Stimulated activated CD8-positive, alpha-beta memory T cell treated with anti-CD3 and anti-CD28 coated beads, Interleukin-7, amount 100 ng/mL, for 4 hours (primary cell): ENCODE data around the gene NLRX1.
"Not testable (repeated sequence)": the region's sequence is repeated elsewhere in the genome, so short reads cannot be mapped to it uniquely, and the experiment has no call there.

Source experiments
- DNase-seq, 2 donors: peaks; one replicate each; pipeline ENCODE4 v3.0.0-alpha.2; 2020; ENCODE audit warnings: low read depth in 2 of 2

NLRX1 gene

DNA sequence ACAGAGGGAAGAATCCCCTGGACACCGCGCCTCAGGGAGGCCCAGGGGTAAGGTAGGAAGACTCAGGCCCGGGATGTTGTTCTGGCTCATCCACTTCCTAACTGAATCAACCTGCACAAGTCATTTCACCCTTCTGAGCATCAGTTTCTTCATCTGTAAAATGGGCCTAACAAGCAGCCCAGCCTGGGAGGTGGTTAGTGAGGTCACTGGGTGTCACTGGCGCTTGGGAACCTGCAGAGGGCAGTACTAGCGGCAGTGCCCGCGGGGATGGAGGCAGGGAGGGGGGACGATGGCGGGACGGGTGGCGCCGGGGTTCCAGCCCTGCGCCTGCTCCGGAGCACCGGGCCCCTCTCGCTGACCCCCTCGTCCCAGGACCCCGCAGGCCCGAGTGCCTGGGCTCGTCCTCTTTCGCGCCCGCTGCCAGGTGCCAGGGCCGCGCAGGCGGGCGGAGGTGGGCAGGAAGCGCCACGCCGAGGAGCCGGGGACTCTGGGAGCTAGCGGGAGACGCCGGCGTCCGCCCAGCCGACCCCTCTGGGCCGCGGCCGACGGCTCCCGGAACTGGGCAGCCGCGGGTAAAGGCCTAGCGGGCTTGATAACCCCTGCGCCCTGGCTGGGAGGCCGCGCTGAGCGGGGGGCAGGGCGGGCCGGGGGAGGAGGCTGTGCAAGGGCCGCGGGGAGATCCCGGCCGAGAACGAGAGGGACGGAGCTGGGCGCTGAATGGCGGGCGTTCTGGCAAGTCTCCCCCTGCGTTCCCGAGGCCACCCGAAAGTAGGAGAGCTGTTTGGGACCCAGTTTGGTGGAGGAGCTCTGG is at the start of gene NLRX1:
Gene NLRX1, plus strand, starts transcription at position 255 of the 811 bp plus-strand sequence. CDS start 2,679 bp downstream, outside the sequence.
- DNase-seq = peak; percentile 64 to 73

DNA sequence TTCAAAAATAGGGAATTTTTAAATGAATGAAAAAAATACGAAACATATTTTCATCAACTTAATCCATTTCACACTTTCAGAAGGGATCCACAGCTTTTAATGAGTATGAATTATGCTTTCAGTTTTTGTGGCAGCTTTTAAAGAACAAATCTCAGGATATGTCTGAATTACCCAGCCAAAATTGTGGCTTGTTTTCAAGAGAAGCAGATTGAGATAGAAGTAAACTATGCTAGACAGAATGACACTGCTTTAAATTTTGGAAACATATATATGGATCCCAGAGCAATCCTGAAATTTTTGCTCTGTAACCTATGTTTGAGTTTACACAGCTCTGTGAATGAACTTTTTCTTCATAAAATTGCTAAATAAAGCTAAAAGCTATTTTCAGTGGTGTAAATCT is 49.6 kb upstream of the NLRX1 start:
- no peak for DNase-seq

GRCh38 chr11:119120639-119121007 is 47.9 kb upstream of the NLRX1 start:
- DNase-seq = no peak

- peak; percentile 100 for DNase-seq
These were observed 47.3 kb upstream of the NLRX1 start, which contains the start of gene HINFP for GRCh38 chr11:119121008-119121810. Gene HINFP, plus strand, starts transcription at chr11:119121580. Its CDS starts 5,365 bp downstream, at chr11:119126945.

- no peak for DNase-seq
These were observed 46.8 kb upstream of the NLRX1 start for GRCh38 chr11:119121811-119122124.

DNA sequence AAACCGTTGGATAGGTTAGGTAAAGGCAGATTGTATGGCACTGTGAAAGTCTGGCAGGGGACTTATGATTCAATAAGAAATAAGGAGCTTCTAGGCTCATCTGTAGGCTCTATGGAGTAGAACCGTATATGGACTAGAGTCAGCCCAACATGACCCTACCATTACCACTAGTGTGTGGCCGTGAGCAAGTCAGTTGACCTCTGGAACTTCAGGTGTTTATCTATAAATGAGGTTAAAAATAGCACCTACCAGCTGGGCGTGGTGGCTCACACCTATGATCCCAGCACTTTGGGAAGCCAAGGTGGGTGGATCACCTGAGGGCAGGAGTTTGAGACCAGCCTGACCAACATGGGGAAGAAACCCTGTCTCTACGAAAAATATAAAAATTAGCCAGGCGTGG is 42.7 kb upstream of the NLRX1 start:
- no peak for DNase-seq

DNA sequence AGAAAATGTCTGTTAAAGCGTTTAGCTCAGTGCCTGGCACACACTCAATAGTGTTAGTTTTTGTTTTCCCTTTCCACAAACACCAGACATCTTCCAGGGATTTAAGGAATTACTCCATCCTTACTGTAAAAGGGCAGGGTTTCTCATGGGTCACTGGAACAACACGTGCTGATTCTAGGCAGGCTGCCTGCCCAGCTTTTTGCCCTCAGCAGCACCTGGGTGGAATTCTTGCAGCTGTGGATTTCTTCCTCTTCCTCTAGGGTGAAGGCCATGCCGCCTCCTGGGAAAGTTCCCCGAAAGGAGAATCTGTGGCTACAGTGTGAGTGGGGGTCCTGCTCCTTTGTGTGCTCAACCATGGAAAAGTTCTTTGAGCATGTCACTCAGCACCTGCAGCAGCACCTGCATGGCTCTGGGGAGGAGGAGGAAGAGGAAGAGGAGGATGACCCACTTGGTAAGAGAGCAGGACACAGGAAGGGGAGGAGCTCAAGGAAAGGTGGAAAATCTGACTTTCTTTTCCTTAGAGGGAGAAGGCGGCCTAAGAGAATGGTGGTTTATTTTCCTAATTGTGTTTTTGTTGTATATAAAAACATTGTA is 41.8 kb upstream of the NLRX1 start:
- DNase-seq = no peak

DNA sequence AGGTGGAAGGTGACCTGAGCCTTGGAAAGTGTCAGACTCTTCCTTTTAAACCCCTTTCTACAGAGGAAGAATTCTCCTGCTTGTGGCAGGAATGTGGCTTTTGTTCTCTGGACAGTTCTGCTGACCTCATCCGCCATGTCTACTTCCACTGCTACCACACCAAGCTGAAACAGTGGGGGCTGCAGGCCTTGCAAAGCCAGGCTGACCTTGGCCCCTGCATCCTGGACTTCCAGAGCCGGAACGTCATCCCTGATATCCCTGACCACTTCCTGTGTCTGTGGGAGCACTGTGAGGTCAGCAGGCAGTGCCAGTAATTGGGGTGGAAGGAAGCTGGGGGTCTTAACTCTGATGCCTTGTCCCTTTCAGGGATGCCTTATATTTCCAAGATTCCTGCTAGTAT is 37.9 kb upstream of the NLRX1 start:
- DNase-seq = no peak

GRCh38 chr11:119134389-119134978 is 34.0 kb upstream of the NLRX1 start:
- DNase-seq = no peak

DNA sequence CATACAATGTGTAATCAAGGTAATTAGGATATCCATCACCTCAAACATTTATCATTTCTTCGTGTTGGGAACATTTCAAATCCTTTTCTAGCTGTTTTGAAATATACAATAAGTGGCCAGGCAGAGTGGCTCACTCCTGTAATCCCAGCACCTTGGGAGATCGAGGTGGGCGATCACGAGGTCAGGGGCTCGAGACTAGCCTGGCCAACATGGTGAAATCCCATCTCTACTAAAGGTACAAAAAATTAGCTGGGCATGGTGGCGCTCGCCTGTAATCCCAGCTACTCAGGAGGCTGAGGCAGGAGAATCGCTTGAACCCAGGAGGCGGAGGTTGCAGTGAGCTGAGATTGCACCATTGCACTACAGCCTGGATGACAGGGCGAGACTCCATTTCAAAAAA is 29.2 kb upstream of the NLRX1 start:
- not testable (repeated sequence) for DNase-seq

DNA sequence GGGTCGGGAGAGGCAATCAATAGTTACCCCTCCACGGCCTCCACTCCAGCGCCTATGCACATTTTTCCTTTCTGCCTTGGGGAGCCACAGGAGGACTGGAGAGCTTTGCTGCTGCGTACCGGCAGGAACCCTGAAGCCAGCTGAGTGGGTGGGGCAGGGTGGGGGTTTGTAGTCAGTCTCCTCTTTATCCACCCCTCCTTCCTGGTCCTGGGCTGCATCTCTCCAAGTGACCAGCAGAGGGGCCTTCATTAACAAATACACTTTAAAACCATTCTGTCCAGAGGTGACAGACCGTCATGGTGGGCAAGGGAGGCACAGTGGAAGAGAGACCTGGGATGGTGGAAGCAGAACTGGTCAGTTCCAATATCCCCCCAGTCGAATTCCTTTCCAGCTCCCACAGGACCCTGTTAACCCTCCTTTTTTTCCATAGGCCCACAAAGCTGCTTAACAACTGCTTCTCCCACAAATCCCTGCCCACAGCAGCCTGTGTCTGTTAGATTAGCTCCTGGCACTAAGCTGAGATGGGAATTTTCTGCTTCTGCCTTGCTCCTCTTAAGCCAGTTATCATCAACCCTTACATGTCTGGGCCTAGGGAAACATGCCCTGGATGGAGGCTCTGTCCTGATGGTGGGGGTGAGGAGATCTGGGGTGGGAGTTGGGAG is 23.6 kb upstream of the NLRX1 start:
- DNase-seq = no peak

DNA sequence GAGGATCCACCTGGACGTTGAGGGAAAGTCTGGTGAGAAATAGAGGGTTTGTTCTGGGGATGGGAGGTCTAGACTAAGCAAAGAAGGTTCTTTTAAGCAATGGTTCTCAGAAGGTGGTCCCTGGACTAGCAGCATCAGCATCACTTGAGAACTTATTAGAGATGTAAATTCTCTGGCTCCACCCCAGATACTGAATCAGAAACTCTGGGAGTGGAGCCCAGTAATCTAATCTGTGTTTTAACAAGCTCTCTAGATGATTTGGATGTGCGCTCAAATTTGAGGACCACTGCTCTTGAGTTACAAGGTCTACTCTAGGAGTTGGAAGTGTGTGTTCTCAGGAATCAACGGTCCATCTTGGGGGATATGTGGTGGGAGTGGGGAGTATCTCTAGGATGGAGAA is 23.0 kb upstream of the NLRX1 start:
- no peak for DNase-seq

DNA sequence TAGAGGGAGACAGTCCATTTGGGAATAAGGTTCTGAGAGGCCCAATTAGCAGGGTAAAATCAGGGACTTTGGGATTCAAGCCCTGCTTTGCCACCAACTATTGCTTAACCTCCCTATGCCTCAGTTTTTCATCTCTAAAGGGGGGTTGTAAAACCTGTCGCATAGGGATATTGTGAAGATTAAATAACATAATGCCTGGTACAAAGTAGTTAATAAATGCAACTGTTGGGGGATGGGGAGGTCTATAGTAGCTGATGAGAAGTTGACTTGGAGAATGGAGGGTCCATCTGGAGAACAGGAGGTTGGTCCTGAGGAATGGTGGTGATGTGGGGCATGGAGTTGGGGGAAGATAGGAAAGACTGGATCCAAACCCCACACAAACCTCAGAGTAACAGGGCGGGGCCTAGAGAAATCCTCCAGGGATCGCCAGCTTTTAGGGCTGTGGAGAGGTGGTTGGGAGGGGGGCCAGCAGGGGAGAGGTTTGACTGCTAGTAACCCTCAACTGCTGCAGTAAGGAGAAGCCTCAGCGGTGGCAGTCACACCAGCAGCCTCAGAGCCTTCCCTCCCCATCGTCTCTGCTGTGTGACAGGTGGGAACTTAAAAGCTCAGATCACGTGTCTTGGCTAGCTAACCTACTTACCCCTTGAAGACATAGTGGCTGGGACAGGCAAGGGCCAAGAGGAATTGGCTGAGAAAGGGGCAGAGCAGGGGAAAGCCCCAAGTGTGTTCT is 20.8 kb upstream of the NLRX1 start:
- no peak for DNase-seq

- no peak for DNase-seq
These were observed 19.9 kb upstream of the NLRX1 start for GRCh38 chr11:119148720-119149017.

DNA sequence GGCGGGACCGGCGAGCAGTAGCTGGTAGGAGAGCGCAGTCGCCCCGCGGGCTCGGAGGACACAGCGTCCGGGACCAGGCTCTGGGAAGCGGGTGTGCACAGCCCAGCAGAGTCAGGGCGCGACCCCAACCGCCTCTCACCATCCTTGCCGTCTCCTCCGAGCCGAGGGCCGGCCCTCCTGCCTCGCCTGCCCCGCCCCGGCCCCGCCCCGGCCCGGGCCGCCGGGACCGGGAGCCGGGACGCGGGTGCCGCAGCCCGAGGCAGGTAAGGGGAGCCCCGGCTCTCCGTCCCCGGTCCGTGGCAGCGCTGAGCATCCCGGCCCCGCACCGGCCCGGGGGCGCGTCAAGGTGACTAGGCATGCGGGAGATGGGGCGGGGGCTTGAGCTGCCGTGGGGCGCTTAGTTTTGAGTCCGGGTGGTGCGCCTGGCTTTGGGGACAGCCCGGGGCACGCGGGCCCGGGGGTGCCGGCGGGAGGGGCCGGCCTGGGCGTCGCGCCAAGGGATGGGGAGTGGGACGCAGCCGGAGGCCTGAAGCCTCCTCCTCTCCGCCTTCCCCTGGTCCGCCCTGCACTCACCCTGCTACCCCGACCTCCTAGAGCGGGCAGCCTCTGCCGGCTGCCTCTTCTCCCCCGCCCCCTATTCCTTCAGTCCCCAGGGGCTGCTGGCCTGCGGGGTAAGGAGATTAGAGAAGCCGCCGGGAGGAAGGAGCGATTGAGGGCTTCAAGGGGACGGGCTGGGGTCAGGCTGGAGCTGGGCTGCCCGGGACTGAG is 19.3 kb upstream of the NLRX1 start, which contains the start of gene ABCG4:
Gene ABCG4, plus strand, starts transcription at position 35 of the 768 bp plus-strand sequence. CDS start 914 bp downstream, outside the sequence.
- no peak for DNase-seq

DNA sequence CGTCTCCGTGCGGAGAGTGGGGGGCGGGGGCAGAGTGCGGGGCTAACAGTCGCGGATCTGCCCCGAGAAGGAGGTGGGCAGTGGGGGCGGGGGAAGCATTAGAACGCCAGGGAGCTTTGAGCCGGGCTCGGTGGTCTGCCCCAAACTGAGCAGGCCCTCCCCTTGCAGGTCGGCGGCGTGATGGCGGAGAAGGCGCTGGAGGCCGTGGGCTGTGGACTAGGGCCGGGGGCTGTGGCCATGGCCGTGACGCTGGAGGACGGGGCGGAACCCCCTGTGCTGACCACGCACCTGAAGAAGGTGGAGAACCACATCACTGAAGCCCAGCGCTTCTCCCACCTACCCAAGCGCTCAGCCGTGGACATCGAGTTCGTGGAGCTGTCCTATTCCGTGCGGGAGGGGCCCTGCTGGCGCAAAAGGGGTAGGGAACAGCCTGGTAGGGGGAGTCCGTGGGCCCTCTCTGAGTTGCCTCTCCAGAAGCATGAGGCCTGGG is 18.7 kb upstream of the NLRX1 start:
- DNase-seq = no peak

DNA sequence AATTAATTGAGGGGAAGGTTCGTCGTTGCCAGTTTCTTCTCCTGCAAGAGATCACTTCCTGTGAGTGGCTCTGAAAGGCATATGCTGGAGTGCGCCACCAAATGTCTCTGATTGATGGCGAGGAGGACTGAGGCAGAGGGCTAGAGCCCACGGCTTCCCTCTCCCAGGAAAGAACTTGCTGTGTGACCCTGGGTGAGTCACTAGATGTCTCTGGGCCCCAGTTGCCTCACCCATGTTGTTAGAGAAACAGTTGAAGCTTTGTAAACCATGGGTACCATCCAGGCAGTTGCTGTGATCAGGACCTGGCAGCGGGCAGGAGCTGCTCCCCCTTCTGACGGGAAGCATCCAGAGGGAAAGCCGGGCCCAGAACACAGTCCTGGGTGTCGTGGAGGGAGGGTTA is 16.5 kb upstream of the NLRX1 start:
- no peak for DNase-seq

DNA sequence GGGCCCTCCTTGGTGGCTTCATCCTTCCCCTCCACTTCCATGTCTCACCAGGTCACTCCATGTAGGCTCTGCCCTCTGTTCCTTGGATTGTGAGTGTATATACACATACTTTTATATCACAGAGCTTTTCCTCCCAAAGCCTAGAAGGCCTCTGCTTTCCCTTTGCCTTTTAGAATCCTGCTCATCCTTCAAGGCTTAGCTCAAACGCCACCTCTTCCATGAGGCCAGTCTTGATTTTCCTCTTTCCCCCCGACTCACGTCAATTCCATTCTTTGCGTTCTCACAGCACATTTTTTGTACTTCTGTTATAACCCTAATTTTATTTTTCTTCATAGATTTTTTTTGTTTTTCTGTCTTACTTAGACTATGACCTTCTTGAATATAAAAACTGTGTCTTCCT is 15.9 kb upstream of the NLRX1 start:
- no peak for DNase-seq

DNA sequence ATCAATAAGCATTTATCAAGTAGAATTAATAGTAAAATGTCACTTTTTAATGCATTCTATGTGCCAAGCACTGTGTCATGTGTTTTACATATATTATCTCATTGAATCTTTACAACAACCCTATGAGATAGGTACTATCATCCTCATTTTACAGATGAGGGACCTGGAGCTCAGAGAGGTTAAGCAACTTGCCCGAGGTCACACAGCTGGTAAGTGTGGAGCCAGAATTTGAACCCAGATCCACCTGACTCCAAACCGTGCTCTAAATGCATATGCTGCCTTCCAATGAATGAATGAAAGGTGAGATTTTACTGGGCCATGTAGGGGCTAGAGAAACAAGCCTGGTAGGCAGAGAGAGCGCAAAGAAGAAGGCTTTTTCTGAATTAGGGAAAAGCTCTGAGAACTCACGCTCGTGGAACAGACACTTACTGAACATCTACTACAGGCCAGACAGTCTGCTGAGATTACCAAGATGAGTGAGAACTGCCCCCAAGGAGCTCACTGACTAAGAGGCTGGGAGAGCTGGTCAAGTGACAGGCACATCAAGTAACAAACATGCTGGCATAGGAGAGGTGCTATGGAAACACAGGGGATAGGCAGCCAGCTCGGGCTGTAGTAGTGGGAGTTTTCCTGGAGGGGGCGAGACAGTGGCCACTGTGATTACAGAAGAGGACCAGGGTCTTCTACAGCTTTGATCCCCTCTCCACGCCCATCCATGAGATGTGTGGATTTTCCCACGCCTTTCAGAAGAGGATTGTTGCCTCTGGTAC is 15.3 kb upstream of the NLRX1 start:
- no peak for DNase-seq
